ENCODE results near the gene RNPEP.

Gene RNPEP

DNA sequence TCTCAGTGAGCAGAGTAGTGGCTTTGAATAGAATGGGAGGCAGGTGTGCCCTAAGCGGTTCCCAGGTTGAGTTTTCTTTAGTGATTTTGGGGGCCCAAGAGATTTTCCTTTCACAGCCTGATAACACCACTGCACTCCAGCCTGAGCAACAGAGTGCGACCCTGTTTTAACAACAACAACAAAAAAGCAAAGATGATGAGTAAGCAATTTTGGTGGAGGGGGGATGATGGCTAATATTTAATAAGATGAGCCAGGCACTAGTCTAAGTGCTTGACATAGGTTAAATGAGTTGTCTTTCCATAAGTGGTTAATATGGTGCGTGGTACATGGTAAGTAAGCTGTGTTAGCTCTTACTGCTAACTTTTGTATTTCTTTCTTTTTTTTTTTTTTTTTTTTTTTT is 2.0 kb downstream of the RNPEP start:
- H3K4me3 ChIP-seq (ENCODE audit: low read length), result no peak overlapping the region
- TF ChIP-seq, protein P1, sequence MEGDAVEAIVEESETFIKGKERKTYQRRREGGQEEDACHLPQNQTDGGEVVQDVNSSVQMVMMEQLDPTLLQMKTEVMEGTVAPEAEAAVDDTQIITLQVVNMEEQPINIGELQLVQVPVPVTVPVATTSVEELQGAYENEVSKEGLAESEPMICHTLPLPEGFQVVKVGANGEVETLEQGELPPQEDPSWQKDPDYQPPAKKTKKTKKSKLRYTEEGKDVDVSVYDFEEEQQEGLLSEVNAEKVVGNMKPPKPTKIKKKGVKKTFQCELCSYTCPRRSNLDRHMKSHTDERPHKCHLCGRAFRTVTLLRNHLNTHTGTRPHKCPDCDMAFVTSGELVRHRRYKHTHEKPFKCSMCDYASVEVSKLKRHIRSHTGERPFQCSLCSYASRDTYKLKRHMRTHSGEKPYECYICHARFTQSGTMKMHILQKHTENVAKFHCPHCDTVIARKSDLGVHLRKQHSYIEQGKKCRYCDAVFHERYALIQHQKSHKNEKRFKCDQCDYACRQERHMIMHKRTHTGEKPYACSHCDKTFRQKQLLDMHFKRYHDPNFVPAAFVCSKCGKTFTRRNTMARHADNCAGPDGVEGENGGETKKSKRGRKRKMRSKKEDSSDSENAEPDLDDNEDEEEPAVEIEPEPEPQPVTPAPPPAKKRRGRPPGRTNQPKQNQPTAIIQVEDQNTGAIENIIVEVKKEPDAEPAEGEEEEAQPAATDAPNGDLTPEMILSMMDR (conservative IDR thresholded peaks at IDR 0.05; ENCODE audit: low read length), result no peak
- DNase-seq (ENCODE audit: low read depth), result no peak

DNA sequence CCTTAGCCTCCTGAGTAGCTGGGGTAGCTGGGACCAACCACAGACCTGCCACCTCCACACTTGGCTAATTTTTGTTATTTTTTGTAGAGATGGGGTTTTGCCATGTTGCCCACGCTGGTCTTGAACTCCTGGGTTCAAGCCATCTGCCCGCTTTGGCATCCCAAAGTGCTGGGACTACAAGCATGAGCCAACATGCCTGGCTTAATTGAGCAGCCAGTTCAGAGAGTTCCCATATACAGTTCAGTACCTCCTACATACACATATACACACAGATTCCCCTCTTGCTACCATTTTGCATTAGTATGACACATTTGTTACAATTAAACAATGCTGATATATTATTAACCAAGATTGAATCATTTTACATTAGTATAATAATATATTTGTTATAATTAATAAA is 2.9 kb downstream of the RNPEP start:
- H3K4me3 ChIP-seq (ENCODE audit: low read length), result no peak overlapping the region
- TF ChIP-seq, protein P1 (conservative IDR thresholded peaks at IDR 0.05; ENCODE audit: low read length), result no peak
- no peak for DNase-seq (ENCODE audit: low read depth)

DNA sequence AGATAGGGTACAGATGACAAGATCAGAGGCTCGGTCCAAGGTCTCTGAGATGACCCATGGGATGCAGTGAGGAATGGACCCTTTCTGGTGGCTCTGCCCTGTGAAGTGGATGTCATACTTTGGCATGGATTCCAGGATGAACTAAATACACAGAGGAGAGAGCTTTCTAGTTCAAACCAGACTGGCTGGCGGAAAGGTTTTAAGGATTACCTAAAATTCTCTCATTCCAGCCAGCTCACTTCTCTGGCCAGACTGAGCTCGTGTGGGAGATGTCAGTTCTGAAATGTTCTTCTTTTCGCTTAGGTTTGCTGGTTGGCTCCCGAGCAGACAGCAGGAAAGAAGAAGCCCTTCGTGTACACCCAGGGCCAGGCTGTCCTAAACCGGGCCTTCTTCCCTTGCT is 6.2 kb downstream of the RNPEP start:
- no peak for DNase-seq (ENCODE audit: low read depth)
- TF ChIP-seq, protein P1 (conservative IDR thresholded peaks at IDR 0.05; ENCODE audit: low read length), result no peak
- H3K4me3 ChIP-seq (ENCODE audit: low read length), result no peak overlapping the region

DNA sequence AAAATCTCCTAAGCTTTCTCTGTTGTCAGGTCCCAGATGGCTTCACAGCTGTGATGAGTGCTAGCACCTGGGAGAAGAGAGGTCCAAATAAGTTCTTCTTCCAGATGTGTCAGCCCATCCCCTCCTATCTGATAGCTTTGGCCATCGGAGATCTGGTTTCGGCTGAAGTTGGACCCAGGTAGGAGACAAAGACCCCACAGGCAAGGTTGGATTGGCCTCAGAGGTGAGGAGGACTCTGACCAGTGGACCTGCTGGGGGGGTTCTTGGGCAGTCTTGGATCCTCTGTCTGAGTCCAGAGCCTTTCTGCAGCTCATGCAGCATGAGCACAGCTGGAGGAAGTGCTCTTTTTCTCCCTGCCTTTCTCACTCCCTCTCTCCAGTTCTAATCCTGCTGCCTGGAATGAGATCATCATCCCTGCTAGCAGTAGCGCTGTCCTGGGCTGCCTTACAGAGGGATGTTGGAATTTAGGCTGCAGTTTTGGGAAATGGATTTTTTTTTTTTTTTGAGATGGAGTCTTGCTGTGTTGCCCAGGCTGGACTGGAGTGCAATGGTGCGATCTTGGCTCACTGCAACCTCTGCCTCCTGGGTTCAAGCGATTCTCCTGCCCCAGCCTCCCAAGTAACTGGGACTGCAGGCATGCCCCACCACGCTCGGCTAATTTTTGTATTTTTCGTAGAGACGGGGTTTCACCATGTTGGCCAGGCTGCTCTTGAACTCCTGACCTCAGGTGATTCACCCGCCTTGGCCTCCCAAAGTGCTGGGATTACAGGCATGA is 7.1 kb downstream of the RNPEP start:
- no peak overlapping the region for H3K4me3 ChIP-seq (ENCODE audit: low read length)
- TF ChIP-seq, protein P1 (conservative IDR thresholded peaks at IDR 0.05; ENCODE audit: low read length), result no peak
- no peak for DNase-seq (ENCODE audit: low read depth)

DNA sequence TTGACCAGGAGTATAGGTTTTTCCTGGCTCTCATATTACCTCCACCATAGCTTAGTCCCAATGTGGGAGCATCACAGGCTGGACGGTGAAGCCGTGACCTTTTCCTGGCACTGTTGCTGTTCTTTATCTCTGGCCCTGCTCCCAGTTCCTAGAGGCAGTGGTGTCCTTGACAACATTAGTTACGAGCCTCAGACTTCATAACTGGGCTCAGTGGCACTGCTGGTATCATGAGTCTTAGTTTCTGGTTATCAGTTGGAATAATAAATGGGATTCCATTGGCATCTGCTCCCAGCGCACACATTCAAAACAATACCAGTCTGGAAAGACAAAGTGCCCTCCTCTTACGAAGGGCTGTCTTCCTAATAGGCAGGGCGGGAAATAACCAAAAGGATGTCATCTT is 8.0 kb downstream of the RNPEP start:
- H3K4me3 ChIP-seq (ENCODE audit: low read length), result no peak overlapping the region
- no peak for DNase-seq (ENCODE audit: low read depth)
- TF ChIP-seq, protein P1 (conservative IDR thresholded peaks at IDR 0.05; ENCODE audit: low read length), result no peak

DNA sequence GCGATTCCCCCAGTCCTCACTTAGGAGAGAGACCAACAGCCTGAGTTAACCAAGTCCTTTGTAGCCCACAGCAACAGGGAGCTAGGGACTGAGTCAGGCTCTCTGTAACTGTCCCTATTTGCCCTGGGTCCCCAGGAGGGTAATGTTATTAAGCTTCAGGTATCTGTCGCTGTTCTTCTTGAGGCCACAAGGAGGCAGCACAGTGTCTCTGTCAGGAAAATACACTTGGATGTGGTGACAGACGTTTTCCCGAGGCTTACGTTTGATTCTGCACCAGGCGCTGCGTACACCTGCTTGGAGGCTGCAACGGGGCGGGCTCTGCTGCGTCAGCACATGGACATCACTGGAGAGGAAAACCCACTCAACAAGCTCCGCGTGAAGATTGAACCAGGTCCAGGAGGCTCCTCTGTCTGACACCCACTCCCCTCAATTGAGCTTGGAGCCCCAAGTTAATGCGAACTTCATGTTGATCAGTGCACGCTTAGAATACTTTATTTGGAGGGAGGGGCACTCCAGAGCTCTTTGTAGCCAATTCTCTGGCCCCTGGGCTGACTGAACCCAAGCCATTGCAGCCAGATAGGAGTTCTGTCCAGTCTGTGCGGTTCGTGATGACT is 17.3 kb downstream of the RNPEP start:
- TF ChIP-seq, protein P1 (conservative IDR thresholded peaks at IDR 0.05; ENCODE audit: low read length), result peak; percentile 77
- DNase-seq (ENCODE audit: low read depth), result peak; percentile 42
- H3K4me3 ChIP-seq (ENCODE audit: low read length), result no peak overlapping the region

DNA sequence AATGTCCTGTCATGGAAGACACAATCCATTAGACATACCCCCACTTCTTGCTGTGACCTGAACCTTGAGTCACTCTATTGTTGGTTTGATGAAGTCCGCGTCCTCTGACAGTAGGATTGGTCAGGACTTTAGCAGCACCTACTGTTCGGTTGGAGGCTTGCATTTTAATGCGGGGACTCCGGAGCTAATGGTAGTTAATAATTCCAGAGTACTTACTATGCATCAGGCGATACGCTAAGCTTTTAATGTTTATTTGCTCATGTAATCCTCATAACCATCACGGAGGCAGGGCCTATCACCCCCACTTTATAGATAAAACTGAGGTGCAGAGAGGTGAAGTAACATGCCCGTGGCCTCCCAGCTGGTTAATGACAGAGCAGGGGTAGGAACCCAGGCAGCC is 20.1 kb downstream of the RNPEP start:
- TF ChIP-seq, protein P1 (conservative IDR thresholded peaks at IDR 0.05; ENCODE audit: low read length), result no peak
- DNase-seq (ENCODE audit: low read depth), result no peak
- H3K4me3 ChIP-seq (ENCODE audit: low read length), result no peak overlapping the region

Measured in AG10803 (cell line).